ENCODE data around the gene EPHA3.

EPHA3 gene

GRCh38 chr3:89289574-89290190 lies 182.3 kb downstream of the EPHA3 start:
- H3K27ac ChIP-seq (replicated peaks): no peak overlapping the region
- TF ChIP-seq CTCF (IDR thresholded peaks at IDR 0.05; ENCODE audit: insufficient read depth, low read length) (no peak), POLR2AphosphoS5 (IDR thresholded peaks at IDR 0.05; ENCODE audit: low read depth) (no peak), GABPA (IDR thresholded peaks at IDR 0.05; ENCODE audit: low read depth) (no peak), REST (IDR thresholded peaks at IDR 0.05; ENCODE audit: insufficient replicate concordance, low read depth) (no peak), SPI1 (IDR thresholded peaks at IDR 0.05; ENCODE audit: borderline replicate concordance, low read depth) (no peak)
- DNase-seq (ENCODE audit: low read depth in 1 of 2, low spot score in 1 of 2): no peak
- H3K27me3 ChIP-seq (ENCODE audit: insufficient read depth, poor library complexity, severe bottlenecking): no peaks in the 10 kb centered on the region
- H3K4me3 ChIP-seq (replicated peaks; ENCODE audit: insufficient read depth, low read length): no peak overlapping the region

- Histone ChIP-seq H3K4me3 (replicated peaks; ENCODE audit: insufficient read depth, low read length) (no peak overlapping the region), H3K27ac (replicated peaks) (no peak overlapping the region), H3K27me3 (ENCODE audit: insufficient read depth, poor library complexity, severe bottlenecking) (no peaks in the 10 kb centered on the region)
- TF ChIP-seq REST (IDR thresholded peaks at IDR 0.05; ENCODE audit: insufficient replicate concordance, low read depth) (no peak), GABPA (IDR thresholded peaks at IDR 0.05; ENCODE audit: low read depth) (no peak), POLR2AphosphoS5 (IDR thresholded peaks at IDR 0.05; ENCODE audit: low read depth) (no peak), SPI1 (IDR thresholded peaks at IDR 0.05; ENCODE audit: borderline replicate concordance, low read depth) (no peak)
- DNase-seq (ENCODE audit: low read depth in 1 of 2, low spot score in 1 of 2): no peak
Observed at GRCh38 chr3:89297199-89297598, 189.8 kb downstream of the EPHA3 start.

GRCh38 chr3:89300526-89300925 lies 193.1 kb downstream of the EPHA3 start:
- Histone ChIP-seq H3K27me3 (ENCODE audit: insufficient read depth, poor library complexity, severe bottlenecking) (no peaks in the 10 kb centered on the region), H3K27ac (replicated peaks) (no peak overlapping the region), H3K4me3 (replicated peaks; ENCODE audit: insufficient read depth, low read length) (no peak overlapping the region)
- TF ChIP-seq SPI1 (IDR thresholded peaks at IDR 0.05; ENCODE audit: borderline replicate concordance, low read depth) (no peak), REST (IDR thresholded peaks at IDR 0.05; ENCODE audit: insufficient replicate concordance, low read depth) (no peak), POLR2AphosphoS5 (IDR thresholded peaks at IDR 0.05; ENCODE audit: low read depth) (no peak), GABPA (IDR thresholded peaks at IDR 0.05; ENCODE audit: low read depth) (no peak), CTCF (IDR thresholded peaks at IDR 0.05; ENCODE audit: insufficient read depth, low read length) (no peak)
- no peak for DNase-seq (ENCODE audit: low read depth in 1 of 2, low spot score in 1 of 2)

All from HL-60 (cell line).